Measurements from ENCODE around the gene TBKBP1.
"Not testable (repeated sequence)": the region's sequence is repeated elsewhere in the genome, so short reads cannot be mapped to it uniquely, and the experiment has no call there.

TBKBP1 gene

GRCh38 chr17:47732399-47733046 lies 38.6 kb downstream of the TBKBP1 start:
- no peak for DNase-seq (ENCODE audit: low read depth in 3 of 3)

- peak; percentile 84 to 93 (median 84) for DNase-seq (ENCODE audit: low read depth in 3 of 3)
These were observed 39.2 kb downstream of the TBKBP1 start, which contains the start of gene TBX21 for GRCh38 chr17:47733047-47733673. TSS of gene TBX21 (plus strand) at chr17:47733236. CDS start at chr17:47733455, 219 bp downstream.

GRCh38 chr17:47733674-47734410 lies 39.9 kb downstream of the TBKBP1 start:
- no peak for DNase-seq (ENCODE audit: low read depth in 3 of 3)

- no peak for DNase-seq (ENCODE audit: low read depth in 3 of 3)
These were observed 41.1 kb downstream of the TBKBP1 start for GRCh38 chr17:47735139-47735464.

- no peak for DNase-seq (ENCODE audit: low read depth in 3 of 3)
These were observed 41.6 kb downstream of the TBKBP1 start for GRCh38 chr17:47735536-47736011.

GRCh38 chr17:47736501-47737495 lies 42.8 kb downstream of the TBKBP1 start:
- DNase-seq (ENCODE audit: low read depth in 3 of 3), result no peak

GRCh38 chr17:47738178-47738577 lies 44.2 kb downstream of the TBKBP1 start:
- no peak for DNase-seq (ENCODE audit: low read depth in 3 of 3)

- no peak for DNase-seq (ENCODE audit: low read depth in 3 of 3)
These were observed 45.2 kb downstream of the TBKBP1 start for GRCh38 chr17:47739150-47739549.

- DNase-seq (ENCODE audit: low read depth in 3 of 3), result not testable (repeated sequence)
These were observed 46.0 kb downstream of the TBKBP1 start for GRCh38 chr17:47739945-47740344.

- no peak for DNase-seq (ENCODE audit: low read depth in 3 of 3)
These were observed 47.3 kb downstream of the TBKBP1 start for GRCh38 chr17:47741109-47741792.

- DNase-seq (ENCODE audit: low read depth in 3 of 3), result no peak
These were observed 47.8 kb downstream of the TBKBP1 start for GRCh38 chr17:47741793-47742145.

GRCh38 chr17:47742319-47743181 lies 48.6 kb downstream of the TBKBP1 start:
- DNase-seq (ENCODE audit: low read depth in 3 of 3), result no peak

GRCh38 chr17:47744168-47745036 lies 50.4 kb downstream of the TBKBP1 start:
- DNase-seq (ENCODE audit: low read depth in 3 of 3), result no peak

- no peak for DNase-seq (ENCODE audit: low read depth in 3 of 3)
These were observed 51.0 kb downstream of the TBKBP1 start for GRCh38 chr17:47745037-47745380.

GRCh38 chr17:47751471-47751870 lies 57.5 kb downstream of the TBKBP1 start:
- no peak for DNase-seq (ENCODE audit: low read depth in 3 of 3)

- DNase-seq (ENCODE audit: low read depth in 3 of 3), result no peak
These were observed 63.4 kb downstream of the TBKBP1 start for GRCh38 chr17:47757386-47757785.

- DNase-seq (ENCODE audit: low read depth in 3 of 3), result no peak
These were observed 66.6 kb downstream of the TBKBP1 start for GRCh38 chr17:47760409-47761140.

All from stimulated activated CD4-positive, alpha-beta T cell treated with anti-CD3 and anti-CD28 coated beads, TNF-alpha, amount 100 ng/mL, for 24 hours (primary cell).